Measurements from ENCODE around the gene GNG3. TPM values are rescaled to one million over a fixed set of nuclear protein-coding genes. Genes with fewer than 3 reads are reported as not detected.

GNG3 gene
- total and polyA plus RNA-seq, 7 experiments from 2014 or later, result not detected

- Histone ChIP-seq H3K27me3 (ENCODE audit: control insufficient read depth in 2 of 2, insufficient read depth in 2 of 2, low read length in 2 of 2) (no peaks in the 10 kb centered on the region), H3K9me3 (ENCODE audit: control insufficient read depth in 2 of 3, low read length in 3 of 3) (no peaks in the 10 kb centered on the region), H3K4me1 (ENCODE audit: control insufficient read depth in 2 of 2, insufficient read depth in 2 of 2, low read length in 2 of 2) (peaks cover 36% of the 10 kb centered on the region in 2 donors), H3K27ac (ENCODE audit: low read depth, low read length) (peak overlapping the region; percentile 92), H3K36me3 (ENCODE audit: control insufficient read depth in 2 of 3, insufficient read depth in 3 of 3, low read length in 3 of 3) (peaks cover 23 to 43% (median 31%) of the 10 kb centered on the region in 3 experiments), H3K4me3 (ENCODE audit: low read length) (peak overlapping the region; percentile 87)
- Mint-ChIP-seq H3K4me3 (peak overlapping the region; percentile 91 to 99 (median 96)), H3K9me3 (peaks cover 0 to 8% (median 0%) of the 10 kb centered on the region in 11 donors), H3K27me3 (peaks cover 0 to 2% (median 0%) of the 10 kb centered on the region in 5 donors), H3K27ac (peak overlapping the region; percentile 84 to 99 (median 91)), H3K36me3 (peaks cover 0 to 52% (median 38%) of the 10 kb centered on the region in 5 donors), H3K4me1 (peaks cover 23 to 71% (median 60%) of the 10 kb centered on the region in 7 donors)
- POLR2A ChIA-PET, result interaction anchor here (0.5 to 17.5 kb wide), 18 partner anchors 9 to 227 kb away, joined by 3 to 347 read pairs (median 14); partner anchors contain the start of genes BSCL2, C11orf98, CSKMT and GNG3
- intact Hi-C loops (cut with micrococcal nuclease), result loop anchor here (2.0 to 5.0 kb wide), 5 partner anchors 47 to 1113 kb away; partner anchors contain the start of genes FEN1 (in 1 of the 2), MARK2 (in 1 of the 2), NXF1 (in 1 of the 2) and TMEM258 (in 1 of the 2)
- no peak for ATAC-seq
- no peak for DNase-seq
- CTCF ChIA-PET, result interaction anchor here (0.8 kb wide), 1 partner anchor 83 kb away, joined by 3 read pairs; no protein-coding TSS in a partner anchor
Measured at GRCh38 chr11:62725646-62726045, 18.2 kb downstream of the GNG3 start.

- Histone ChIP-seq H3K36me3 (ENCODE audit: control insufficient read depth in 2 of 3, insufficient read depth in 3 of 3, low read length in 3 of 3) (peaks cover 16 to 40% (median 24%) of the 10 kb centered on the region in 3 experiments), H3K27ac (ENCODE audit: low read depth, low read length) (peak overlapping the region; percentile 92), H3K9me3 (ENCODE audit: control insufficient read depth in 2 of 3, low read length in 3 of 3) (no peaks in the 10 kb centered on the region), H3K27me3 (ENCODE audit: control insufficient read depth in 2 of 2, insufficient read depth in 2 of 2, low read length in 2 of 2) (no peaks in the 10 kb centered on the region), H3K4me3 (ENCODE audit: low read length) (peak overlapping the region; percentile 87), H3K4me1 (ENCODE audit: control insufficient read depth in 2 of 2, insufficient read depth in 2 of 2, low read length in 2 of 2) (peaks cover 36 to 40% of the 10 kb centered on the region in 2 donors)
- Mint-ChIP-seq H3K27me3 (peaks cover 0 to 2% (median 0%) of the 10 kb centered on the region in 5 donors), H3K4me3 (peak overlapping the region; percentile 91 to 99 (median 96)), H3K4me1 (peaks cover 23 to 70% (median 60%) of the 10 kb centered on the region in 7 donors), H3K27ac (peak overlapping the region; percentile 84 to 99 (median 91)), H3K36me3 (peaks cover 0 to 46% (median 33%) of the 10 kb centered on the region in 5 donors), H3K9me3 (peaks cover 0 to 8% (median 0%) of the 10 kb centered on the region in 11 donors)
- DNase-seq (peak in 5 of 9 donors; percentile 16 to 34 (median 23)), ATAC-seq (no peak)
- intact Hi-C loops (cut with micrococcal nuclease), result loop anchor here (2.0 to 5.0 kb wide), 5 partner anchors 48 to 1112 kb away; partner anchors contain the start of genes FEN1 (in 1 of the 2), MARK2 (in 1 of the 2), NXF1 (in 1 of the 2) and TMEM258 (in 1 of the 2)
- CTCF ChIA-PET, result interaction anchor here (0.8 to 1.8 kb wide), 2 partner anchors 83 to 134 kb away, joined by 3 to 5 read pairs; no protein-coding TSS in a partner anchor
- POLR2A ChIA-PET, result interaction anchor here (0.5 to 17.5 kb wide), 40 partner anchors 9 to 302 kb away, joined by 3 to 347 read pairs (median 6); partner anchors contain the start of genes BSCL2, C11orf98, CSKMT and EML3
Measured at GRCh38 chr11:62726156-62726914, 18.9 kb downstream of the GNG3 start.

GRCh38 chr11:62726915-62727164 is 19.4 kb downstream of the GNG3 start:
- intact Hi-C loops (cut with micrococcal nuclease), result loop anchor here (1.0 to 5.0 kb wide), 23 partner anchors 18 to 1112 kb away; partner anchors contain the start of genes EEF1G (in 2 of the 2), GANAB (in 2 of the 2), NXF1 (in 2 of the 2) and STX5 (in 2 of the 2)
- Mint-ChIP-seq H3K36me3 (peaks cover 0 to 46% (median 28%) of the 10 kb centered on the region in 5 donors), H3K27me3 (peaks cover 0 to 2% (median 0%) of the 10 kb centered on the region in 5 donors), H3K4me1 (peaks cover 23 to 68% (median 61%) of the 10 kb centered on the region in 7 donors), H3K4me3 (peak overlapping the region; percentile 91 to 99 (median 96)), H3K9me3 (peaks cover 0 to 8% (median 0%) of the 10 kb centered on the region in 11 donors), H3K27ac (peak overlapping the region in 7 of 9 donors; percentile 95 to 100 (median 97))
- Histone ChIP-seq H3K36me3 (ENCODE audit: control insufficient read depth in 2 of 3, insufficient read depth in 3 of 3, low read length in 3 of 3) (peaks cover 11 to 39% (median 19%) of the 10 kb centered on the region in 3 experiments), H3K27ac (ENCODE audit: low read depth, low read length) (peak overlapping the region; percentile 92), H3K4me1 (ENCODE audit: control insufficient read depth in 2 of 2, insufficient read depth in 2 of 2, low read length in 2 of 2) (peaks cover 36 to 41% of the 10 kb centered on the region in 2 donors), H3K9me3 (ENCODE audit: control insufficient read depth in 2 of 3, low read length in 3 of 3) (no peaks in the 10 kb centered on the region), H3K27me3 (ENCODE audit: control insufficient read depth in 2 of 2, insufficient read depth in 2 of 2, low read length in 2 of 2) (no peaks in the 10 kb centered on the region), H3K4me3 (ENCODE audit: low read length) (peak overlapping the region; percentile 87)
- ChIA-PET CTCF (interaction anchor here (1.2 to 3.3 kb wide), 6 partner anchors 16 to 134 kb away, joined by 4 to 17 read pairs (median 7); partner anchors contain the start of genes TMEM179B, WDR74 and ZBTB3), POLR2A (interaction anchor here (0.6 to 17.5 kb wide), 45 partner anchors 11 to 1509 kb away, joined by 3 to 347 read pairs (median 6); partner anchors contain the start of genes BSCL2, C11orf98, CSKMT and EML3)
- DNase-seq (no peak), ATAC-seq (peak; percentile 0)

GRCh38 chr11:62727165-62727871 is 19.8 kb downstream of the GNG3 start, which contains the start of gene HNRNPUL2:
HNRNPUL2 (minus strand) TSS chr11:62727457; CDS start chr11:62727156, 301 bp downstream.
- Histone ChIP-seq H3K27ac (ENCODE audit: low read depth, low read length) (peak within 1 kb of the TSS; percentile 92), H3K9me3 (ENCODE audit: control insufficient read depth in 2 of 3, low read length in 3 of 3) (no peaks in the 10 kb centered on the region), H3K27me3 (ENCODE audit: control insufficient read depth in 2 of 2, insufficient read depth in 2 of 2, low read length in 2 of 2) (no peaks in the 10 kb centered on the region), H3K4me3 (ENCODE audit: low read length) (peak within 1 kb of the TSS; percentile 87), H3K4me1 (ENCODE audit: control insufficient read depth in 2 of 2, insufficient read depth in 2 of 2, low read length in 2 of 2) (peaks cover 36% of the 10 kb centered on the region in 2 donors), H3K36me3 (ENCODE audit: control insufficient read depth in 2 of 3, insufficient read depth in 3 of 3, low read length in 3 of 3) (peaks cover 7 to 34% (median 15%) of the 10 kb centered on the region in 3 experiments)
- CTCF ChIA-PET, result interaction anchor here (0.6 to 3.3 kb wide), 9 partner anchors 17 to 184 kb away, joined by 3 to 17 read pairs (median 5); partner anchors contain the start of genes TMEM179B, WDR74 and ZBTB3
- peak within 1 kb of the TSS; percentile 95 to 100 (median 98) for H3K27ac Mint-ChIP-seq
- H3K9me3 Mint-ChIP-seq, result peaks cover 0 to 8% (median 0%) of the 10 kb centered on the region in 11 donors
- peaks cover 23 to 63% (median 56%) of the 10 kb centered on the region in 7 donors for H3K4me1 Mint-ChIP-seq
- H3K4me3 Mint-ChIP-seq, result peak within 1 kb of the TSS; percentile 91 to 99 (median 96)
- H3K36me3 Mint-ChIP-seq, result peaks cover 0 to 41% (median 25%) of the 10 kb centered on the region in 5 donors
- ATAC-seq (peak; percentile 89), DNase-seq (peak; percentile 96 to 100 (median 99))
- POLR2A ChIA-PET, result interaction anchor here (0.6 to 17.5 kb wide), 56 partner anchors 8 to 1509 kb away, joined by 3 to 347 read pairs (median 6); partner anchors contain the start of genes BSCL2, C11orf98, CSKMT and EEF1G
- H3K27me3 Mint-ChIP-seq, result peaks cover 0 to 2% (median 0%) of the 10 kb centered on the region in 5 donors
- intact Hi-C loops (cut with micrococcal nuclease), result loop anchor here (1.0 to 5.0 kb wide), 23 partner anchors 18 to 1111 kb away; partner anchors contain the start of genes EEF1G (in 2 of the 2), GANAB (in 2 of the 2), NXF1 (in 2 of the 2) and STX5 (in 2 of the 2)

GRCh38 chr11:62727872-62728170 is 20.3 kb downstream of the GNG3 start:
- H3K4me1 Mint-ChIP-seq, result peaks cover 23 to 59% (median 53%) of the 10 kb centered on the region in 7 donors
- H3K36me3 Mint-ChIP-seq, result peaks cover 0 to 36% (median 20%) of the 10 kb centered on the region in 5 donors
- H3K9me3 Mint-ChIP-seq, result peaks cover 0 to 8% (median 0%) of the 10 kb centered on the region in 11 donors
- no peaks in the 10 kb centered on the region for H3K27me3 ChIP-seq (ENCODE audit: control insufficient read depth in 2 of 2, insufficient read depth in 2 of 2, low read length in 2 of 2)
- ATAC-seq, result peak; percentile 71
- ChIA-PET CTCF (interaction anchor here (0.6 to 3.3 kb wide), 9 partner anchors 17 to 185 kb away, joined by 3 to 17 read pairs (median 5); partner anchors contain the start of genes TMEM179B, WDR74 and ZBTB3), POLR2A (interaction anchor here (0.6 to 17.5 kb wide), 52 partner anchors 9 to 600 kb away, joined by 3 to 347 read pairs (median 6); partner anchors contain the start of genes BSCL2, C11orf98, CSKMT and EEF1G)
- H3K27me3 Mint-ChIP-seq, result peaks cover 0 to 2% (median 0%) of the 10 kb centered on the region in 5 donors
- intact Hi-C loops (cut with micrococcal nuclease), result loop anchor here (1.0 to 5.0 kb wide), 25 partner anchors 19 to 1111 kb away; partner anchors contain the start of genes EEF1G (in 2 of the 2), GANAB (in 2 of the 2), NXF1 (in 2 of the 2) and STX5 (in 2 of the 2)
- peak overlapping the region; percentile 95 to 100 (median 98) for H3K27ac Mint-ChIP-seq
- peaks cover 36 to 40% of the 10 kb centered on the region in 2 donors for H3K4me1 ChIP-seq (ENCODE audit: control insufficient read depth in 2 of 2, insufficient read depth in 2 of 2, low read length in 2 of 2)
- H3K36me3 ChIP-seq (ENCODE audit: control insufficient read depth in 2 of 3, insufficient read depth in 3 of 3, low read length in 3 of 3), result peaks cover 2 to 30% (median 10%) of the 10 kb centered on the region in 3 experiments
- H3K9me3 ChIP-seq (ENCODE audit: control insufficient read depth in 2 of 3, low read length in 3 of 3), result no peaks in the 10 kb centered on the region
- H3K4me3 Mint-ChIP-seq, result peak overlapping the region; percentile 91 to 99 (median 96)
- peak overlapping the region; percentile 92 for H3K27ac ChIP-seq (ENCODE audit: low read depth, low read length)
- DNase-seq, result peak in 7 of 9 donors; percentile 73 to 96 (median 93)
- H3K4me3 ChIP-seq (ENCODE audit: low read length), result peak overlapping the region; percentile 87
